Measurements from ENCODE around the gene PDK3.
A peak's percentile ranks its signal among the peaks of the same experiment; 100 is the strongest.

The PDK3 gene

DNA sequence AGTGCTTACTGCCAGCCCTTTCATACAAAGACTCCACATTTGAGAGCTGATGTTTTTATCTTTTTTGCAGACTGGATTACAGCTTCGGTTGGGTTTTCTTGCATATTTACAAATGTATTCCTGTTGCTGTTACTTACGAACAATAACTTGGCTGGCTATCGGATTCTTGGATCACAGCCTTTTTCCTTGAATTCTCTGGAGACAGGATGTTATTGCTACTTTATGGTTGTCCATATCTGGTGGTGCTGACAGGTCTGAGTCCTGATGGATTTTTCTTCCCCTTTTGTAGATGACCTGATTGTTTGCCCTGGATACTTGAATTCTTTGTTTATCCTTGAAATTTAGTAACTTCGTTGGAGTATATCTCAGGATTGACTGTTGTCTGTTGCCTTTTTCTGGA lies 77.7 kb downstream of the PDK3 start:
- TF ChIP-seq, protein P1, sequence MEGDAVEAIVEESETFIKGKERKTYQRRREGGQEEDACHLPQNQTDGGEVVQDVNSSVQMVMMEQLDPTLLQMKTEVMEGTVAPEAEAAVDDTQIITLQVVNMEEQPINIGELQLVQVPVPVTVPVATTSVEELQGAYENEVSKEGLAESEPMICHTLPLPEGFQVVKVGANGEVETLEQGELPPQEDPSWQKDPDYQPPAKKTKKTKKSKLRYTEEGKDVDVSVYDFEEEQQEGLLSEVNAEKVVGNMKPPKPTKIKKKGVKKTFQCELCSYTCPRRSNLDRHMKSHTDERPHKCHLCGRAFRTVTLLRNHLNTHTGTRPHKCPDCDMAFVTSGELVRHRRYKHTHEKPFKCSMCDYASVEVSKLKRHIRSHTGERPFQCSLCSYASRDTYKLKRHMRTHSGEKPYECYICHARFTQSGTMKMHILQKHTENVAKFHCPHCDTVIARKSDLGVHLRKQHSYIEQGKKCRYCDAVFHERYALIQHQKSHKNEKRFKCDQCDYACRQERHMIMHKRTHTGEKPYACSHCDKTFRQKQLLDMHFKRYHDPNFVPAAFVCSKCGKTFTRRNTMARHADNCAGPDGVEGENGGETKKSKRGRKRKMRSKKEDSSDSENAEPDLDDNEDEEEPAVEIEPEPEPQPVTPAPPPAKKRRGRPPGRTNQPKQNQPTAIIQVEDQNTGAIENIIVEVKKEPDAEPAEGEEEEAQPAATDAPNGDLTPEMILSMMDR (IDR thresholded peaks at IDR 0.05; ENCODE audit: insufficient read depth, low read length, poor library complexity, severe bottlenecking) = no peak
- DNase-seq (ENCODE audit: extremely low read depth, insufficient read length) = no peak
- Histone ChIP-seq H3K4me3 (replicated peaks; ENCODE audit: low read depth, low read length) (no peak overlapping the region), H3K36me3 (ENCODE audit: control insufficient read depth, insufficient read depth, low read length) (no peaks in the 10 kb centered on the region), H3K27me3 (replicated peaks; ENCODE audit: control insufficient read depth, insufficient read depth, low read length) (no peaks in the 10 kb centered on the region)

GRCh38 chrX:24547961-24548360 lies 82.9 kb downstream of the PDK3 start:
- TF ChIP-seq, protein P1 (IDR thresholded peaks at IDR 0.05; ENCODE audit: insufficient read depth, low read length, poor library complexity, severe bottlenecking) = no peak
- H3K36me3 ChIP-seq (ENCODE audit: control insufficient read depth, insufficient read depth, low read length) = no peaks in the 10 kb centered on the region
- H3K27me3 ChIP-seq (replicated peaks; ENCODE audit: control insufficient read depth, insufficient read depth, low read length) = no peaks in the 10 kb centered on the region
- no peak overlapping the region for H3K4me3 ChIP-seq (replicated peaks; ENCODE audit: low read depth, low read length)
- DNase-seq (ENCODE audit: extremely low read depth, insufficient read length) = no peak

GRCh38 chrX:24550166-24550565 lies 85.1 kb downstream of the PDK3 start:
- Histone ChIP-seq H3K36me3 (ENCODE audit: control insufficient read depth, insufficient read depth, low read length) (no peaks in the 10 kb centered on the region), H3K27me3 (replicated peaks; ENCODE audit: control insufficient read depth, insufficient read depth, low read length) (no peaks in the 10 kb centered on the region), H3K4me3 (replicated peaks; ENCODE audit: low read depth, low read length) (no peak overlapping the region)
- TF ChIP-seq, protein P1 (IDR thresholded peaks at IDR 0.05; ENCODE audit: insufficient read depth, low read length, poor library complexity, severe bottlenecking) = no peak
- no peak for DNase-seq (ENCODE audit: extremely low read depth, insufficient read length)

- TF ChIP-seq, protein P1 (IDR thresholded peaks at IDR 0.05; ENCODE audit: insufficient read depth, low read length, poor library complexity, severe bottlenecking) = no peak
- DNase-seq (ENCODE audit: extremely low read depth, insufficient read length) = no peak
- H3K36me3 ChIP-seq (ENCODE audit: control insufficient read depth, insufficient read depth, low read length) = no peaks in the 10 kb centered on the region
- H3K4me3 ChIP-seq (replicated peaks; ENCODE audit: low read depth, low read length) = no peak overlapping the region
- H3K27me3 ChIP-seq (replicated peaks; ENCODE audit: control insufficient read depth, insufficient read depth, low read length) = no peaks in the 10 kb centered on the region
Measured at GRCh38 chrX:24553011-24553410, 87.9 kb downstream of the PDK3 start.

GRCh38 chrX:24561121-24561520 lies 96.0 kb downstream of the PDK3 start:
- Histone ChIP-seq H3K27me3 (replicated peaks; ENCODE audit: control insufficient read depth, insufficient read depth, low read length) (peaks cover 1% of the 10 kb centered on the region), H3K36me3 (ENCODE audit: control insufficient read depth, insufficient read depth, low read length) (no peaks in the 10 kb centered on the region), H3K4me3 (replicated peaks; ENCODE audit: low read depth, low read length) (no peak overlapping the region)
- TF ChIP-seq, protein P1 (IDR thresholded peaks at IDR 0.05; ENCODE audit: insufficient read depth, low read length, poor library complexity, severe bottlenecking) = peak; percentile 46
- no peak for DNase-seq (ENCODE audit: extremely low read depth, insufficient read length)
